ENCODE results near the gene PSMD13.

The PSMD13 gene

GRCh38 chr11:279040-279965, 42.5 kb downstream of the PSMD13 start:
- Histone ChIP-seq H3F3A (ENCODE audit: insufficient read depth, low read length) (no peaks in the 10 kb centered on the region), H3K4me2 (ENCODE audit: low read depth, low read length) (no peak overlapping the region), H4K20me1 (ENCODE audit: insufficient read depth, low read length) (no peaks in the 10 kb centered on the region), H3K9ac (ENCODE audit: low read length) (no peak overlapping the region), H3K9me2 (replicated peaks; ENCODE audit: insufficient read depth, low read length) (no peaks in the 10 kb centered on the region), H3K36me3 (replicated peaks; ENCODE audit: insufficient read depth, low read length) (no peaks in the 10 kb centered on the region), H3K79me2 (ENCODE audit: low read length) (no peaks in the 10 kb centered on the region), H3K4me3 (ENCODE audit: low read length) (no peak overlapping the region), H3K27ac (ENCODE audit: low read length) (no peak overlapping the region), H2AFZ (ENCODE audit: low read length) (no peak overlapping the region), H3K9me3 (replicated peaks; ENCODE audit: insufficient read depth, low read length) (no peaks in the 10 kb centered on the region), H3K4me1 (ENCODE audit: low read length) (no peaks in the 10 kb centered on the region), H3K27me3 (replicated peaks; ENCODE audit: insufficient read depth, low read length) (peaks cover 31% of the 10 kb centered on the region)
- no peak for TF ChIP-seq EZH2 (optimal IDR thresholded peaks at IDR 0.05; ENCODE audit: low read depth, low read length)
- TF ChIP-seq CTCF (IDR thresholded peaks at IDR 0.05; ENCODE audit: low read length), result no peak
- TF ChIP-seq EZH2phosphoT487 (IDR thresholded peaks at IDR 0.05; ENCODE audit: low read length), result no peak
- DNase-seq, result no peak

GRCh38 chr11:279966-280705, 43.4 kb downstream of the PSMD13 start:
- Histone ChIP-seq H3K9ac (ENCODE audit: low read length) (no peak overlapping the region), H3K36me3 (replicated peaks; ENCODE audit: insufficient read depth, low read length) (no peaks in the 10 kb centered on the region), H3K4me3 (ENCODE audit: low read length) (no peak overlapping the region), H3K27me3 (replicated peaks; ENCODE audit: insufficient read depth, low read length) (peaks cover 31% of the 10 kb centered on the region), H3K27ac (ENCODE audit: low read length) (no peak overlapping the region), H3K4me1 (ENCODE audit: low read length) (no peaks in the 10 kb centered on the region), H3K9me3 (replicated peaks; ENCODE audit: insufficient read depth, low read length) (no peaks in the 10 kb centered on the region), H3K79me2 (ENCODE audit: low read length) (no peaks in the 10 kb centered on the region), H3F3A (ENCODE audit: insufficient read depth, low read length) (no peaks in the 10 kb centered on the region), H4K20me1 (ENCODE audit: insufficient read depth, low read length) (no peaks in the 10 kb centered on the region), H3K4me2 (ENCODE audit: low read depth, low read length) (no peak overlapping the region), H3K9me2 (replicated peaks; ENCODE audit: insufficient read depth, low read length) (no peaks in the 10 kb centered on the region), H2AFZ (ENCODE audit: low read length) (no peak overlapping the region)
- no peak for DNase-seq
- TF ChIP-seq EZH2 (optimal IDR thresholded peaks at IDR 0.05; ENCODE audit: low read depth, low read length) (no peak), EZH2phosphoT487 (IDR thresholded peaks at IDR 0.05; ENCODE audit: low read length) (no peak), CTCF (IDR thresholded peaks at IDR 0.05; ENCODE audit: low read length) (no peak)

- Histone ChIP-seq H3K27me3 (replicated peaks; ENCODE audit: insufficient read depth, low read length) (peaks cover 31% of the 10 kb centered on the region), H3K4me1 (ENCODE audit: low read length) (no peaks in the 10 kb centered on the region), H3K36me3 (replicated peaks; ENCODE audit: insufficient read depth, low read length) (no peaks in the 10 kb centered on the region), H3K9me3 (replicated peaks; ENCODE audit: insufficient read depth, low read length) (no peaks in the 10 kb centered on the region), H2AFZ (ENCODE audit: low read length) (no peak overlapping the region), H3K4me2 (ENCODE audit: low read depth, low read length) (no peak overlapping the region), H3K9ac (ENCODE audit: low read length) (no peak overlapping the region), H3K27ac (ENCODE audit: low read length) (no peak overlapping the region), H3K9me2 (replicated peaks; ENCODE audit: insufficient read depth, low read length) (no peaks in the 10 kb centered on the region), H3K4me3 (ENCODE audit: low read length) (no peak overlapping the region), H4K20me1 (ENCODE audit: insufficient read depth, low read length) (no peaks in the 10 kb centered on the region), H3F3A (ENCODE audit: insufficient read depth, low read length) (no peaks in the 10 kb centered on the region), H3K79me2 (ENCODE audit: low read length) (no peaks in the 10 kb centered on the region)
- TF ChIP-seq EZH2 (optimal IDR thresholded peaks at IDR 0.05; ENCODE audit: low read depth, low read length) (no peak), CTCF (IDR thresholded peaks at IDR 0.05; ENCODE audit: low read length) (no peak), EZH2phosphoT487 (IDR thresholded peaks at IDR 0.05; ENCODE audit: low read length) (no peak)
- no peak for DNase-seq
Observed at GRCh38 chr11:280706-281485, 44.1 kb downstream of the PSMD13 start.

Measured in MM.1S (cell line).